HK-2 (cell line): ENCODE measurements around the gene METTL15.
"Not testable (repeated sequence)": the region's sequence is repeated elsewhere in the genome, so short reads cannot be mapped to it uniquely, and the experiment has no call there.

Experiments
- DNase-seq: peaks from one replicate; pipeline ENCODE4 v3.0.0-alpha.2; 2018; ENCODE audit not compliant: unreplicated experiment

METTL15 gene

GRCh38 chr11:28107750-28108618 lies at the start of gene METTL15, which contains the start of gene KIF18A:
Gene METTL15, plus strand, starts transcription at chr11:28108388. Its CDS starts 4,947 bp downstream, at chr11:28113335.
Gene KIF18A, minus strand, starts transcription at chr11:28108156. Its CDS starts 10,209 bp downstream, at chr11:28097947.
- peak; percentile 98 for DNase-seq

GRCh38 chr11:28071305-28071704 lies 36.9 kb upstream of the METTL15 start:
- no peak for DNase-seq

DNA sequence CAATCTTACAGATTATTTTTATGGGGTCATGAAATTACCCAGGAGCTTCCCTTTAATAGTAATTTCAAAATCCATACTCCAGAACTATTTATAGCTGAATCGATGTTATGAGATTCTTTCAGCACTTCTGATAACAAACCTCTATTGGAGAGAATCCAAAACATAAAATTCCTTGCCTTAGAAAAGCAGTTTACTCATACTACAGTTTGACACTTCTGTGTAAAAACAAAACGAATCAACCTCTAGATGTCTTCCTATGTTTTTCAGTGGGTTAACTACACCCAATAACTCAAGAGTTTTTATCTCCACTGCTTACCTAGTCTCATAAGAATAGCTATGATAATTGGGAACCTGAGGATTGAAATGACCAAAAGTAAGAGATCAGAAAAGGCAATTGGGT lies 35.9 kb upstream of the METTL15 start:
- no peak for DNase-seq

- DNase-seq = no peak
Measured at GRCh38 chr11:28077521-28077920, 30.7 kb upstream of the METTL15 start.

DNA sequence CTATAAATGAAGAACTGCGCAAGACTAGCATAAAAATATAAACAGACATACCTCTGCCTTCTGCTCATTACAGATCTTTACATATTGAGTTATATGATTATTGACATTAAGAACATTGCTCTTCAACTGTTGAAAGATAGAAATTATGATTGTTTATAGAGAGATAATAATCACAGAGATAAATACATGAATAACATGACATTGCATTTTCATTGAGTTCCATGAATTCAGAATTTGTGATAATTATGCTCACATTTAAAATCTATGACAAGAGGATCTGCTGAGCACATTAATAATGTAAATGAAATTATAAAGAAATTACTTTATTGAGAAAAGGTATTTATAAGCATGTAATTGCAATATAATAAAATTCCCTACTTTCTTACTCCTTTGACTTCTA lies 25.1 kb upstream of the METTL15 start:
- no peak for DNase-seq

- DNase-seq = no peak
Measured at GRCh38 chr11:28086569-28086968, 21.6 kb upstream of the METTL15 start.

DNA sequence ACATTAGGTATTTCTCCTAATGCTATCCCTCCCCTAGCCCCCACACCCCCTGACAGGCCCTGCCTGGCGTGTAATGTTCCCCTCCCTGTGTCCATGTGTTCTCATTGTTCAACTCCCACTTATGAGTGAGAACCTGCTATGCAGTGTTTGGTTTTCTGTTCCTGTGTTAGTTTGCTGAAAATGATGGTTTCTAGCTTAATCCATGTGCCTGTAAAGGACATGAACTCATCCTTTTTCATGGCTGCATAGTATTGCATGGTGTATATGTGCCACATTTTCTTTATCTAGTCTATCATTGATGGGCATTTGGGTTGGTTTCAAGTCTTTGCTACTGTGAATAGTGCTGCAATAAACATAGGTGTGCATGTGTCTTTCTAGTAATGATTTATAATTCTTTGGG lies 21.0 kb upstream of the METTL15 start:
- DNase-seq = not testable (repeated sequence)

- DNase-seq = not testable (repeated sequence)
Measured at GRCh38 chr11:28087693-28088092, 20.5 kb upstream of the METTL15 start.

GRCh38 chr11:28089378-28089777 lies 18.8 kb upstream of the METTL15 start:
- DNase-seq = no peak

GRCh38 chr11:28090052-28090749 lies 18.0 kb upstream of the METTL15 start:
- DNase-seq = no peak

DNA sequence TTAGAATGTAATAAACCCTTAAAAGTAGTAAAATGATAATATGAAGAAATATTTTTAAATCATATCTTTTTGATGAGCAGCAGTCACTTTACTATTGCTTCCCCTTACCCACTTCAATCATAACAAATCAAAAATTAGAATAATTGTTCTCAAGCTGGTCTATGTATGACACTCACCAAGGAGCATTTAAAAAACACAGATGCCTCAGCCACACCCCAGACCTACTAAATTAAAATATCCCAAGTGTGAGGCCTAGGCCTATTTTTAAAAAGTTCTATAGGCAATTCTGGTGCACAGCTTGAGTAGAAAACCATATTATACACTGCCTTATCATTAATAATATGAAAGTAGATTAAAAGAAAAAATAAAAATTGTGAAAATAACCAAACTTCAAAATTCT lies 15.4 kb upstream of the METTL15 start:
- DNase-seq = no peak

DNA sequence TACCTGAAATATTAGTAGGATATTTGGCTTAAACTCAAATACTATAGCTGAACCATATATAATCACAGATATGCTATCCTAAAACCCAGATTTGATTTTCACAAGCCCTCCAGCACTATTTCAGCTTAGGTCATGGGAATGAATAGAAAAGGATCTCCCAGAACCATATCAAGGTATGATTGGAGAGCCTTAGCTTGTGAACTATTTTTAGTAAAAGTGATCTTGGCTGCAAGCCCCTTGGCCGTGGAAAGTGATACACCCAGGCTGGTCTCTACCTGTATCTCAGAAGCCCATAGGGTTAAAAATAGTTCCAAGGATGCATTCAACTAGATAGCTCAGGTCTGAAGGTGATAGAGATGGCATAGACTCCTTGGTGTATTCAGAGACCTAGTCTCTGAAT lies 9.9 kb upstream of the METTL15 start:
- no peak for DNase-seq

DNA sequence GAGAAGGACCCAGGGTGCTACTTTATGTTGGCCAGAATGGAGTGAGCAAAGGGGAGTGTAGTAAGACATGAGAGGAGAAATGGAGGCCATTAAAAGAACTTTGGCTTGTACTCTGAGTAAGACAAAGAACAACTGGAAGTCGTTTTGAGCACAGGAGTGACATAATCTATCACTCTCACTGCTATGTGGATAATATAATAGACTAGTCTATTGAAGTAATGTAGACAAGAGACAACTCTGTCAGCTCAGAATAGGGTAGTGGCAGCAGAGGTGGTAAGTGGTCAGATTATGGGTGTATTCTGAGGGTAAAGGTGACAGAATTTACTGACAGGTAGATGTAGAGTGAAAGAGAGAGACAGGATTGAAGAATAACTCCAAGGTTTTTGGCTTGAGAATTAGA lies 8.5 kb upstream of the METTL15 start:
- DNase-seq = no peak

- no peak for DNase-seq
Measured at GRCh38 chr11:28100665-28101064, 7.5 kb upstream of the METTL15 start.

DNA sequence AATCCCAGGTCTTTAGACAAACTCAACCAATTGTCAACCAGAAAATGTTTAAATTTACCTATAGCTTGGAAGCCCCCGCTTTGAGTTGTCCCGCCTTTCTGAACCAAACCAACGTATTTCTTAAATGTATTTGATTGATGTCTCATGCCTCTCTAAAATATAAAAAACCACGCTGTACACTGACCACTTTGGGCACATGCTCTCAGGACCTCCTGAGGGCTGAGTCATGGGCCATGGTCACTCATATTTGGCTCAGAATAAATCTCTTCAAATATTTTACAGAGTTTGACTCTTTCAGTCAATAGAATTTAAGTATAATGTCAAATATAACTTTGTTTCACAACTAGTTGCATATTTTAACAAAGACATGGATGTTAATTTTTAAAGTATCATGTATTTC lies 5.9 kb upstream of the METTL15 start:
- DNase-seq = peak; percentile 6

GRCh38 chr11:28104425-28104824 lies 3.8 kb upstream of the METTL15 start:
- DNase-seq = no peak

GRCh38 chr11:28104984-28105383 lies 3.2 kb upstream of the METTL15 start:
- DNase-seq = no peak

- no peak for DNase-seq
Measured at GRCh38 chr11:28105869-28106268, 2.3 kb upstream of the METTL15 start.

DNA sequence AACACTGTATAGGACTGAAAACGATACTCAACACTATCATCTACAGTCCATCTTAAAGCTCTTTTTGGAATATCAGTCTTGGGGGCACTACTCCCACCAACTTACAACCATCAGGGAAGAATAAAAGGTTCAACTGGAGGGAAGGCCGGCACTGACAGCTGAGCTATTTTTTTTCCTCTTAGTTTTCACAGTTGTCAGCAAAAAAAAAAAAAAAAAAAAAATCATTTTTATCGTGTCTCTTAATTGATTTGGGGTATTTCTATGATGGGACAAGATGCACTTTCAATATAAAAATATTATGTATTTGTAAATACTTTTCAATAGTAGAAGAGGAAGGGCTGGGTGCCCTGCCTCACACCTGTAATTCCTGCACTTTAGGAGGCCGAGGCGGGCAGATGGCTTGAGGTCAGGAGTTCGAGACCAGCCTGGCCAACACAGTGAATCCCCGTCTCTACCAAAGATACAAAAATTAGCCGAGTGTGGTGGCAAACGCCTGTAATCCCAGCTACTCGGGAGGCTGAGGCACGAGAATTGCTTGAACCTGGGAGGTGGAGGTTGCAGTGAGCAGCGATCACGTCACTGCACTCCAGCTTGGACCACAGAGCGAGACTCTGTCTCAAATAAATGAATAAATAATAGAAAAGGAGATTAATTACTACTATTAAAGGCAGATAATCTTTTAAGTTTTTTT lies 1.7 kb upstream of the METTL15 start:
- DNase-seq = no peak

GRCh38 chr11:28107191-28107749 lies 918 bp upstream of the METTL15 start:
- DNase-seq = no peak

DNA sequence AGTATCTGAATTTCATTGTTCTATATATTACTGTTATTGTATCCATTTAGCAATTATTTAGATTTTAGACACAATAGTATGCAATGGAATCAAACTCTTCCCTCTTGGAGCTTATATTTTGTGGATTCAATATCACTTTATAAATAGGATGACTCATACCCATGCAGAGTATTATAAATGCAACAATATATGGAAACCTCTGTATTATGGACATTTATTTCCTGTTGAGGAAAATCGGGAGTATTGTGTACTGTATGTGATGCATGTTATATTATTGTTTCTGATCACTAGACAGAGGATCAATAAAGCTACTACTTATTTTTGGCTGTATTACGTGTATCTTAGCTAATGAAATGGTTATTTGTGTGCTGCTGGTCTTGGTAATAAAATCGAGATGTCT lies 770 bp downstream of the METTL15 start:
- no peak for DNase-seq
